Fibroblast of the aortic adventitia (primary cell): ENCODE results near the gene SLIT3. TPM values are rescaled to one million over a fixed set of nuclear protein-coding genes. Genes with fewer than 3 reads are reported as not detected.

Experiments used
- DNase-seq: peaks from one replicate; pipeline ENCODE4 v3.0.0-alpha.2; 2010; ENCODE audit warnings: low read depth
- H3K4me3 ChIP-seq: 2 replicates; pipeline ENCODE4 v1.5.1; 2011; ENCODE audit warnings: low read depth, mild to moderate bottlenecking, control low read depth, low read length, moderate library complexity
- CTCF ChIP-seq: IDR thresholded peaks from 2 replicates; pipeline ENCODE4 v1.5.1; 2011; ENCODE audit warnings: mild to moderate bottlenecking, low read length, control low read depth, inconsistent platforms; ENCODE audit not compliant: insufficient read depth
- total RNA-seq: library from RNA; depleted of rRNA; stranded (reverse); fragments of >200 nt; gene quantifications from 2 replicates; pipeline ENCODE4 v1.2.3, GENCODE V29; 2012; ENCODE audit warnings: low replicate concordance

Gene SLIT3
- total RNA-seq, 1 donor: 65.3 TPM

- H3K4me3 ChIP-seq: no peak overlapping the region
- no peak for TF ChIP-seq CTCF
- peak; percentile 59 for DNase-seq
Measured at GRCh38 chr5:168699002-168699401, 601.9 kb downstream of the SLIT3 start.

GRCh38 chr5:168697034-168697720, 603.8 kb downstream of the SLIT3 start:
- no peak overlapping the region for H3K4me3 ChIP-seq
- DNase-seq: no peak
- no peak for TF ChIP-seq CTCF

GRCh38 chr5:168696611-168697010, 604.3 kb downstream of the SLIT3 start:
- no peak overlapping the region for H3K4me3 ChIP-seq
- DNase-seq: no peak
- TF ChIP-seq CTCF: no peak

- H3K4me3 ChIP-seq: no peak overlapping the region
- no peak for TF ChIP-seq CTCF
- no peak for DNase-seq
Measured at GRCh38 chr5:168695301-168695835, 605.6 kb downstream of the SLIT3 start.

GRCh38 chr5:168694289-168694688, 606.6 kb downstream of the SLIT3 start:
- DNase-seq: no peak
- no peak for TF ChIP-seq CTCF
- H3K4me3 ChIP-seq: no peak overlapping the region

GRCh38 chr5:168693883-168694282, 607.1 kb downstream of the SLIT3 start:
- no peak for DNase-seq
- no peak overlapping the region for H3K4me3 ChIP-seq
- no peak for TF ChIP-seq CTCF

- DNase-seq: no peak
- no peak for TF ChIP-seq CTCF
- no peak overlapping the region for H3K4me3 ChIP-seq
Measured at GRCh38 chr5:168693297-168693696, 607.6 kb downstream of the SLIT3 start.
